GM12872 (cell line): ENCODE measurements around the gene KCNC3.

Experiments
- CTCF ChIP-seq: IDR thresholded peaks from 3 replicates; pipeline ENCODE4 v1.5.1; 2011; ENCODE audit warnings: low read depth, mild to moderate bottlenecking, low read length, moderate library complexity; ENCODE audit not compliant: insufficient read depth

KCNC3 gene

GRCh38 chr19:50288954-50289353 lies 40.2 kb downstream of the KCNC3 start:
- no peak for TF ChIP-seq CTCF

GRCh38 chr19:50287331-50287730 lies 41.8 kb downstream of the KCNC3 start:
- TF ChIP-seq CTCF = no peak

GRCh38 chr19:50286443-50286842 lies 42.7 kb downstream of the KCNC3 start:
- TF ChIP-seq CTCF = no peak

- TF ChIP-seq CTCF = no peak
Observed at GRCh38 chr19:50285833-50286232, 43.3 kb downstream of the KCNC3 start.

GRCh38 chr19:50281491-50281890 lies 47.7 kb downstream of the KCNC3 start:
- TF ChIP-seq CTCF = no peak

GRCh38 chr19:50280983-50281382 lies 48.2 kb downstream of the KCNC3 start:
- no peak for TF ChIP-seq CTCF

GRCh38 chr19:50280074-50280473 lies 49.1 kb downstream of the KCNC3 start:
- no peak for TF ChIP-seq CTCF
